HCT116 (cell line): ENCODE measurements around the gene ZNHIT3. TPM values are rescaled to one million over a fixed set of nuclear protein-coding genes. Genes with fewer than 3 reads are reported as not detected.
A peak's percentile ranks its signal among the peaks of the same experiment; 100 is the strongest.

Experiments used
- ATAC-seq: fragments of 200-7000 bp; cut with Tn5 transposase; 2 replicates; pipeline ENCODE4 v1.9.1; 2020; ENCODE audit warnings: mild to moderate bottlenecking, moderate library complexity
- BruUV-seq: library from RNA; stranded (reverse); fragments of 400-500 nt; replicated peaks from 2 replicates; lab custom pipeline; 2021; lab: Mats Ljungman, UMichigan
- CTCF ChIA-PET: fragments of 300-600 bp; sonication (Branson Sonifier 250); formaldehyde crosslinking; loops from one replicate; lab custom pipeline; 2021; ENCODE audit warnings: antibody characterized with exemption; lab: Charles Lee
- POLR2A ChIA-PET: fragments of 300-600, 350-600 bp; sonication (Branson Sonifier 250); formaldehyde crosslinking; loops from one replicate; lab custom pipeline; 2021; ENCODE audit warnings: antibody characterized with exemption; lab: Charles Lee
- RAD21 ChIA-PET, 2 experiments: fragments of 300-600 bp; sonication (Branson Sonifier 250); formaldehyde crosslinking; loops; one replicate each; lab custom pipeline; 2023; ENCODE audit warnings: low total read pairs in 2 of 2; ENCODE audit not compliant: uncharacterized antibody in 2 of 2, unreplicated experiment in 2 of 2, low non-redundant PET in 1 of 2; lab: Charles Lee
- DNase-seq: peaks from one replicate; pipeline ENCODE4 v3.0.0-alpha.2; 2010; ENCODE audit warnings: low read depth, low spot score
- H2AFZ ChIP-seq: fragments of 200-600 bp; shearing (Covaris generic), sonication (generic); 2 replicates; pipeline ENCODE4 v1.6.1; 2017; ENCODE audit warnings: low read depth, mixed run types, mixed read lengths, antibody characterized with exemption, low read length; ENCODE audit not compliant: poor library complexity, severe bottlenecking
- H3K27ac ChIP-seq: 2 replicates; pipeline ENCODE4 v1.5.1; 2012; ENCODE audit warnings: low read depth, low read length
- H3K27me3 ChIP-seq: fragments of 200-600 bp; sonication (generic); 2 replicates; pipeline ENCODE4 v1.6.1; 2016; ENCODE audit warnings: mixed run types, low read length, mixed read lengths; ENCODE audit not compliant: insufficient read depth
- H3K36me3 ChIP-seq, 2 experiments: fragments of 200-500 bp in 1 of 2; fragments of 200-600 bp in 1 of 2; sonication (Bioruptor generic) in 1 of 2; sonication (generic) in 1 of 2; 2 replicates each; pipeline versions ENCODE4 v1.5.1 to v1.6.1; 2014 to 2016; ENCODE audit warnings: low read length in 2 of 2, inconsistent platforms in 1 of 2, mixed read lengths in 1 of 2, mixed run types in 1 of 2; ENCODE audit not compliant: insufficient read depth in 2 of 2, control insufficient read depth in 1 of 2
- H3K4me1 ChIP-seq, 2 experiments: fragments of 200-600 bp in 1 of 2; sonication (generic) in 1 of 2; 2 replicates each; pipeline versions ENCODE4 v1.5.1 to v1.6.1; 2012 to 2017; ENCODE audit warnings: low read length in 2 of 2, inconsistent platforms in 1 of 2, mild to moderate bottlenecking in 1 of 2, mixed read lengths in 1 of 2, mixed run types in 1 of 2, moderate library complexity in 1 of 2; ENCODE audit not compliant: insufficient read depth in 2 of 2, control insufficient read depth in 1 of 2
- H3K4me2 ChIP-seq: fragments of 200-600 bp; sonication (generic); 2 replicates; pipeline ENCODE4 v1.6.1; 2017; ENCODE audit warnings: mixed run types, low read length, mixed read lengths
- H3K4me3 ChIP-seq, 2 experiments: fragments of 200-600 bp in 1 of 2; sonication (generic) in 1 of 2; replicated peaks in 1 of 2; 2 replicates each; pipeline ENCODE4 v1.5.1; 2011 to 2016; ENCODE audit warnings: low read length in 2 of 2, control low read depth in 1 of 2, low read depth in 1 of 2, mild to moderate bottlenecking in 1 of 2, mixed read lengths in 1 of 2, mixed run types in 1 of 2
- H3K79me2 ChIP-seq: fragments of 200-600 bp; sonication (generic); 2 replicates; pipeline ENCODE4 v1.6.1; 2017; ENCODE audit warnings: mild to moderate bottlenecking, mixed run types, low read length, moderate library complexity, mixed read lengths; ENCODE audit not compliant: insufficient read depth
- H3K9ac ChIP-seq: fragments of 200-600 bp; sonication (generic); 2 replicates; pipeline ENCODE4 v1.6.1; 2016; ENCODE audit warnings: low read length, mixed read lengths
- H3K9me2 ChIP-seq: fragments of 200-600 bp; sonication (generic), shearing (Covaris generic); 2 replicates; pipeline ENCODE4 v1.6.1; 2017; ENCODE audit warnings: mixed run types, mild to moderate bottlenecking, moderate library complexity; ENCODE audit not compliant: insufficient read depth
- H3K9me3 ChIP-seq, 2 experiments: fragments of 200-500 bp in 1 of 2; fragments of 200-600 bp in 1 of 2; sonication (Bioruptor generic) in 1 of 2; sonication (generic) in 1 of 2; 2 replicates each; pipeline ENCODE4 v1.6.1; 2014 to 2017; ENCODE audit warnings: low read length in 2 of 2, mixed read lengths in 2 of 2, inconsistent platforms in 1 of 2, low read depth in 1 of 2, mild to moderate bottlenecking in 1 of 2, mixed run types in 1 of 2, moderate library complexity in 1 of 2; ENCODE audit not compliant: control insufficient read depth in 1 of 2, insufficient read depth in 1 of 2
- H4K20me1 ChIP-seq: fragments of 200-600 bp; sonication (generic), shearing (Covaris generic); 2 replicates; pipeline ENCODE4 v1.6.1; 2017; ENCODE audit warnings: mixed run types, mild to moderate bottlenecking, moderate library complexity; ENCODE audit not compliant: insufficient read depth
- CBX3 ChIP-seq: IDR thresholded peaks from 2 replicates; pipeline ENCODE4 v1.6.1; 2012; ENCODE audit warnings: low read depth
- CEBPB ChIP-seq: IDR thresholded peaks from 2 replicates; pipeline ENCODE4 v1.6.1; 2012; ENCODE audit warnings: low read depth
- EGR1 ChIP-seq: IDR thresholded peaks from 2 replicates; pipeline ENCODE4 v1.6.1; 2012; ENCODE audit warnings: low read depth
- ELF1 ChIP-seq: IDR thresholded peaks from 2 replicates; pipeline ENCODE4 v1.6.1; 2012; ENCODE audit warnings: low read depth, borderline replicate concordance
- EZH2 ChIP-seq: fragments of 200-600 bp; sonication (generic); IDR thresholded peaks from 2 replicates; pipeline ENCODE4 v1.6.1; 2017; ENCODE audit warnings: antibody characterized with exemption, mixed run types
- EZH2phosphoT487 ChIP-seq: fragments of 200-600 bp; IDR thresholded peaks from 2 replicates; pipeline ENCODE4 v1.6.1; 2018; ENCODE audit warnings: antibody characterized with exemption, borderline replicate concordance
- FOSL1 ChIP-seq: IDR thresholded peaks from 2 replicates; pipeline ENCODE4 v1.6.1; 2012; ENCODE audit warnings: low read depth
- JUND ChIP-seq: IDR thresholded peaks from 2 replicates; pipeline ENCODE4 v1.6.1; 2012
- POLR2A ChIP-seq: IDR thresholded peaks from 2 replicates; pipeline ENCODE4 v1.7.0; 2011; ENCODE audit warnings: borderline replicate concordance; ENCODE audit not compliant: insufficient read depth, insufficient read length; ENCODE audit errors: extremely low read depth
- POLR2AphosphoS5 ChIP-seq: IDR thresholded peaks from 2 replicates; pipeline ENCODE4 v1.6.1; 2011; ENCODE audit warnings: mild to moderate bottlenecking, low read depth, low read length, moderate library complexity
- RAD21 ChIP-seq: IDR thresholded peaks from 2 replicates; pipeline ENCODE4 v1.6.1; 2012; ENCODE audit warnings: low read depth, mild to moderate bottlenecking
- SIN3A ChIP-seq: IDR thresholded peaks from 2 replicates; pipeline ENCODE4 v1.6.1; 2012; ENCODE audit warnings: low read depth
- SP1 ChIP-seq: IDR thresholded peaks from 2 replicates; pipeline ENCODE4 v1.6.1; 2012; ENCODE audit warnings: low read depth
- YY1 ChIP-seq: IDR thresholded peaks from 2 replicates; pipeline ENCODE4 v1.6.1; 2011; ENCODE audit warnings: low read length, low read depth, moderate library complexity, mild to moderate bottlenecking; ENCODE audit not compliant: insufficient replicate concordance; ENCODE audit errors: extremely low read depth
- ZFX ChIP-seq: fragments of 450-650 bp; IDR thresholded peaks from 2 replicates; pipeline ENCODE4 v1.6.1; 2017
- intact Hi-C: fragments of 100-400 bp; cut with micrococcal nuclease; formaldehyde crosslinking; loops from 2 replicates; pipeline ENCODE4 v1.10.0; 2022
- total RNA-seq: library from RNA; stranded (reverse); gene quantifications from one replicate; pipeline ENCODE4 v1.2.1, GENCODE V29; 2021; ENCODE audit not compliant: unreplicated experiment
- TF ChIP-seq, protein P1 (sequence below): IDR thresholded peaks from 2 replicates; pipeline ENCODE4 v1.6.1; 2011; ENCODE audit warnings: mild to moderate bottlenecking, low read length, moderate library complexity; ENCODE audit not compliant: insufficient replicate concordance; ENCODE audit errors: extremely low read depth
- TF ChIP-seq, protein P2 (sequence below): IDR thresholded peaks from 2 replicates; pipeline ENCODE4 v1.6.1; 2012
- TF ChIP-seq, protein P3 (sequence below), 3 experiments: fragments of 200-600 bp in 1 of 3; sonication (generic) in 1 of 3; IDR thresholded peaks in 2 of 3; conservative IDR thresholded peaks in 1 of 3; 2 replicates each; pipeline ENCODE4 v1.5.1; 2012 to 2017; ENCODE audit warnings: low read depth in 2 of 3, low read length in 2 of 3, antibody characterized with exemption in 1 of 3, borderline replicate concordance in 1 of 3, control low read depth in 1 of 3, mild to moderate bottlenecking in 1 of 3, mixed read lengths in 1 of 3, mixed run types in 1 of 3, moderate library complexity in 1 of 3; ENCODE audit not compliant: insufficient read depth in 1 of 3
- TF ChIP-seq, protein P4 (sequence below): IDR thresholded peaks from 2 replicates; pipeline ENCODE4 v1.6.1; 2012

The ZNHIT3 gene
- total RNA-seq, 1 experiment from 2014 or later: 33.9 TPM

DNA sequence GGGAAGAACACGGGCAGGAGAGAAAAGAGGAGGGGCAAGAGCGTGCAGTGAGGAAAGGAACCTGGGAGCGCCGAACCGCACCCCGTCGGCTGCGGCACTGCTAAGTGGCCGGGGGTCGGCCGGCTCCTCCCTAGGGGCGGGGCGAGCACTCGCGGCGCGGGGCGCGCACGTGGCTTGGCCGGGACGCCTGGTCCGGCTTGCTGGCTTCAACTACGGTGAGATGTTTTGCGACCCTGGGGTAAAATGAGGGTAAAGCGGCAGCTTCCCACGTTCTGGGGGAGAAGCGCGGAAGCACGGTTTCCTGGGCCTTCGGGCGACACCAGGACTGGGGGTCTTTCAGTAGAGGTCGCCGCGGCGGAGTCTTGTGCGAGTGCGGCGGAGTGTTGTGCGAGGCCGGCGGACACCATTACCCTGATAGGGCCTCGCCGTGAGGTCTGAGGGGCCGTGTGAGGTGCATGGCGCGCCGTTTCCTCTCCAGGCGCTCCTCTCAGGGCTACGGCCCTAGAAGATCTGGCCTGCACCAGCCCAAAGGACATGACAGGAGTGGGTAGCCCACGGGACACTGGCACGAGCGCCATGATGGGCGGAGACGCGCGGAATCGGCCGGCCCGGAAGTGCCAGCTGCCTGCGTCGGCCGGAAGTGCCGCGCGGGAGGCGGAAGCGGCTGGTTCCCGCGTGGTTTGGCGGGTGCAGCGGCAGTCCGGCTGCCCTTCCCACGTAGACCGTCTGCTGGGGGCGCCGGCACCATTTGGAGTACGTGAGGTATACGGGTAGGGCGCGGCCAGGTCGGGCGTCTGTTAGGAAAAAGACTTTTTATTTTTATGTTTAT, 48.6 kb downstream of the ZNHIT3 start, which contains the start of the genes MYO19 and PIGW:
TSS of gene MYO19 (minus strand) at position 29 of the 829 bp plus-strand sequence. CDS start 2,330 bp downstream, outside the sequence.
TSS of gene PIGW (plus strand) at position 148 of the 829 bp plus-strand sequence. CDS start 2,115 bp downstream, outside the sequence.
- Histone ChIP-seq H3K27ac (peak within 1 kb of the TSS; percentile 99), H3K9ac (peak within 1 kb of the TSS; percentile 99), H4K20me1 (no peaks in the 10 kb centered on the region), H2AFZ (no peak within 1 kb of the TSS), H3K9me2 (no peaks in the 10 kb centered on the region), H3K4me2 (peak within 1 kb of the TSS; percentile 82), H3K4me3 (peak within 1 kb of the TSS; percentile 63 to 90), H3K9me3 (no peaks in the 10 kb centered on the region), H3K4me1 (peaks cover 8 to 21% of the 10 kb centered on the region in 2 experiments), H3K79me2 (peaks cover 68% of the 10 kb centered on the region), H3K36me3 (peaks cover 23 to 44% of the 10 kb centered on the region in 2 experiments), H3K27me3 (no peaks in the 10 kb centered on the region)
- peak; percentile 87 for TF ChIP-seq SIN3A
- no peak for TF ChIP-seq FOSL1
- TF ChIP-seq, protein P1, sequence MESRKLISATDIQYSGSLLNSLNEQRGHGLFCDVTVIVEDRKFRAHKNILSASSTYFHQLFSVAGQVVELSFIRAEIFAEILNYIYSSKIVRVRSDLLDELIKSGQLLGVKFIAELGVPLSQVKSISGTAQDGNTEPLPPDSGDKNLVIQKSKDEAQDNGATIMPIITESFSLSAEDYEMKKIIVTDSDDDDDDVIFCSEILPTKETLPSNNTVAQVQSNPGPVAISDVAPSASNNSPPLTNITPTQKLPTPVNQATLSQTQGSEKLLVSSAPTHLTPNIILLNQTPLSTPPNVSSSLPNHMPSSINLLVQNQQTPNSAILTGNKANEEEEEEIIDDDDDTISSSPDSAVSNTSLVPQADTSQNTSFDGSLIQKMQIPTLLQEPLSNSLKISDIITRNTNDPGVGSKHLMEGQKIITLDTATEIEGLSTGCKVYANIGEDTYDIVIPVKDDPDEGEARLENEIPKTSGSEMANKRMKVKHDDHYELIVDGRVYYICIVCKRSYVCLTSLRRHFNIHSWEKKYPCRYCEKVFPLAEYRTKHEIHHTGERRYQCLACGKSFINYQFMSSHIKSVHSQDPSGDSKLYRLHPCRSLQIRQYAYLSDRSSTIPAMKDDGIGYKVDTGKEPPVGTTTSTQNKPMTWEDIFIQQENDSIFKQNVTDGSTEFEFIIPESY: peak; percentile 95
- TF ChIP-seq, protein P2, sequence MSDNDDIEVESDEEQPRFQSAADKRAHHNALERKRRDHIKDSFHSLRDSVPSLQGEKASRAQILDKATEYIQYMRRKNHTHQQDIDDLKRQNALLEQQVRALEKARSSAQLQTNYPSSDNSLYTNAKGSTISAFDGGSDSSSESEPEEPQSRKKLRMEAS: peak; percentile 93
- TF ChIP-seq SP1: peak; percentile 44; the same call in 1 of the 2 replicates
- TF ChIP-seq JUND: peak; percentile 23; the same call in 1 of the 2 replicates
- peak; percentile 97 for TF ChIP-seq POLR2AphosphoS5
- TF ChIP-seq YY1: peak; percentile 90
- TF ChIP-seq CBX3: peak; percentile 66; the same call in 1 of the 2 replicates
- TF ChIP-seq POLR2A: peak; percentile 75
- peak; percentile 95 for TF ChIP-seq ELF1
- TF ChIP-seq ZFX: peak; percentile 67
- peak; percentile 52; the same call in 1 of the 2 replicates for TF ChIP-seq EGR1
- TF ChIP-seq RAD21: no peak; the same call in 1 of the 2 replicates
- no peak for TF ChIP-seq CEBPB
- TF ChIP-seq, protein P3, sequence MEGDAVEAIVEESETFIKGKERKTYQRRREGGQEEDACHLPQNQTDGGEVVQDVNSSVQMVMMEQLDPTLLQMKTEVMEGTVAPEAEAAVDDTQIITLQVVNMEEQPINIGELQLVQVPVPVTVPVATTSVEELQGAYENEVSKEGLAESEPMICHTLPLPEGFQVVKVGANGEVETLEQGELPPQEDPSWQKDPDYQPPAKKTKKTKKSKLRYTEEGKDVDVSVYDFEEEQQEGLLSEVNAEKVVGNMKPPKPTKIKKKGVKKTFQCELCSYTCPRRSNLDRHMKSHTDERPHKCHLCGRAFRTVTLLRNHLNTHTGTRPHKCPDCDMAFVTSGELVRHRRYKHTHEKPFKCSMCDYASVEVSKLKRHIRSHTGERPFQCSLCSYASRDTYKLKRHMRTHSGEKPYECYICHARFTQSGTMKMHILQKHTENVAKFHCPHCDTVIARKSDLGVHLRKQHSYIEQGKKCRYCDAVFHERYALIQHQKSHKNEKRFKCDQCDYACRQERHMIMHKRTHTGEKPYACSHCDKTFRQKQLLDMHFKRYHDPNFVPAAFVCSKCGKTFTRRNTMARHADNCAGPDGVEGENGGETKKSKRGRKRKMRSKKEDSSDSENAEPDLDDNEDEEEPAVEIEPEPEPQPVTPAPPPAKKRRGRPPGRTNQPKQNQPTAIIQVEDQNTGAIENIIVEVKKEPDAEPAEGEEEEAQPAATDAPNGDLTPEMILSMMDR (IDR thresholded peaks at IDR 0.05 in 2 of 3, conservative IDR thresholded peaks at IDR 0.05 in 1 of 3; ENCODE audit: borderline replicate concordance in 1 of 3, insufficient read depth in 1 of 3, low read depth in 2 of 3, low read length in 2 of 3): no peak
- no peak for TF ChIP-seq EZH2phosphoT487
- TF ChIP-seq, protein P4, sequence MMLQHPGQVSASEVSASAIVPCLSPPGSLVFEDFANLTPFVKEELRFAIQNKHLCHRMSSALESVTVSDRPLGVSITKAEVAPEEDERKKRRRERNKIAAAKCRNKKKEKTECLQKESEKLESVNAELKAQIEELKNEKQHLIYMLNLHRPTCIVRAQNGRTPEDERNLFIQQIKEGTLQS: no peak
- no peak for TF ChIP-seq EZH2
- ATAC-seq (peak; percentile 86), DNase-seq (peak; percentile 78)
- POLR2A ChIA-PET: interaction anchor here (0.6 to 2.4 kb wide), 7 partner anchors 10 to 564 kb away, joined by 3 to 30 read pairs (median 4); partner anchors contain the start of genes GGNBP2 and MRM1
- CTCF ChIA-PET: interaction anchor here (0.6 to 2.4 kb wide), 8 partner anchors 9 to 342 kb away, joined by 3 to 16 read pairs (median 4); partner anchors contain the start of genes GGNBP2 and MRM1
- RAD21 ChIA-PET: interaction anchor here in 1 of 2 experiments (0.6 kb wide), 1 partner anchor 21 kb away, joined by 4 read pairs; no protein-coding TSS in a partner anchor
- intact Hi-C loops: loop anchor here (1.0 kb wide), 1 partner anchor 10 kb away; no protein-coding TSS in a partner anchor
- BruUV-seq: no TSS peak
